ENCODE results near the gene LYPD4.
"Not testable (repeated sequence)": the region's sequence is repeated elsewhere in the genome, so short reads cannot be mapped to it uniquely, and the experiment has no call there.

Gene LYPD4

GRCh38 chr19:41792513-41793413 lies 51.7 kb downstream of the LYPD4 start:
- Mint-ChIP-seq H3K27ac (no peak overlapping the region), H3K9me3 (no peaks in the 10 kb centered on the region), H3K36me3 (ENCODE audit: low read depth) (no peaks in the 10 kb centered on the region), H3K27me3 (ENCODE audit: low read depth) (peaks cover 30% of the 10 kb centered on the region), H3K4me1 (ENCODE audit: low read depth) (peaks cover 5% of the 10 kb centered on the region), H3K4me3 (no peak overlapping the region)
- peak; percentile 38 for DNase-seq (ENCODE audit: low spot score)

- not testable (repeated sequence) for DNase-seq (ENCODE audit: low spot score); H3K9me3 Mint-ChIP-seq; H3K36me3 Mint-ChIP-seq (ENCODE audit: low read depth); H3K27ac Mint-ChIP-seq; H3K4me3 Mint-ChIP-seq
- Mint-ChIP-seq H3K27me3 (ENCODE audit: low read depth) (peaks cover 39% of the 10 kb centered on the region), H3K4me1 (ENCODE audit: low read depth) (peaks cover 18% of the 10 kb centered on the region)
Observed at GRCh38 chr19:41789053-41789452, 55.4 kb downstream of the LYPD4 start.

DNA sequence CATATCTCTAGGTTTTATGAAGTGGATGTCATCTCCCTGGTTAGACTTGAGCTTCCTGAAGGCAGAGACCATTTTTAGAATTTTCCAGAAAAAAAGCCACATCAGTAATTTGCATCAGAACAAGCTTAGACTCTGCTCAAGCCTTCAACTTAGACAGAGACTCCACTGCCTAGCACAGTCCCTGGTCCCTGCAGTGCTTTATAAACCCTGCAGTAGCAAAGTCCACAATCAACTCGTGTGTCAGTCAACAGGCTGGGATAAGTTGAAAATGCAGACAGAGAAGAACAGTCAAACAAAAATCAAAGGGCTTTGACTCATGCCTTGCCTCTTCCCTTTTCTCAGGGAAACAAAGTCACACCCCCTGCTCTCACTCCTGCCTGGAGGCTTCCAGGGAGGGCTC lies 56.0 kb downstream of the LYPD4 start:
- not testable (repeated sequence) for H3K36me3 Mint-ChIP-seq (ENCODE audit: low read depth); H3K9me3 Mint-ChIP-seq; DNase-seq (ENCODE audit: low spot score); H3K4me3 Mint-ChIP-seq; H3K27ac Mint-ChIP-seq
- Mint-ChIP-seq H3K4me1 (ENCODE audit: low read depth) (peaks cover 18% of the 10 kb centered on the region), H3K27me3 (ENCODE audit: low read depth) (peaks cover 39% of the 10 kb centered on the region)
